ENCODE data around the gene PDYN.
"Not testable (repeated sequence)": the region's sequence is repeated elsewhere in the genome, so short reads cannot be mapped to it uniquely, and the experiment has no call there.

The PDYN gene

DNA sequence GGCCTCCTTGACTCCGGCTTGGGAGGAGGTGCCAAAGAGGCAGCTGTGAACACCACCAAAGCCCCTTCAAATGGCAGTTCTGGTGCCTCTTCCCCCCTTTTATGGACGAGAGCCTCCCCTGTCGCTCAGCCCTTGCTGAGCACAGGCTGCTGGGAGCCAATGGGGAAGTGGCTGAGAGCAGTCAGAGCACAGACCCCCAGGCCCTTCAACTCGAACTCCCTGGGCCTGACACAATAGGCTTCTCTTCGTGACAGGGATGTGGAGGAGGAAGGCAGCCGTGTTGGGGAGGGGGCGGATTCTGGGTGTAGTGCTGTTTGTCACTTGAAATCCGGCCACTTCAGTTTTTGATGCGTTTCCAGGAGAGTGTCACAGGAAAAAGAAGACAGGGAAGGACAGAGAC lies at the start of gene PDYN:
PDYN (minus strand) TSS at position 73 of the 400 bp plus-strand sequence. CDS start 10,974 bp downstream, outside the sequence.
- no peak within 1 kb of the TSS for H3K27ac ChIP-seq
- TF ChIP-seq, protein P1, sequence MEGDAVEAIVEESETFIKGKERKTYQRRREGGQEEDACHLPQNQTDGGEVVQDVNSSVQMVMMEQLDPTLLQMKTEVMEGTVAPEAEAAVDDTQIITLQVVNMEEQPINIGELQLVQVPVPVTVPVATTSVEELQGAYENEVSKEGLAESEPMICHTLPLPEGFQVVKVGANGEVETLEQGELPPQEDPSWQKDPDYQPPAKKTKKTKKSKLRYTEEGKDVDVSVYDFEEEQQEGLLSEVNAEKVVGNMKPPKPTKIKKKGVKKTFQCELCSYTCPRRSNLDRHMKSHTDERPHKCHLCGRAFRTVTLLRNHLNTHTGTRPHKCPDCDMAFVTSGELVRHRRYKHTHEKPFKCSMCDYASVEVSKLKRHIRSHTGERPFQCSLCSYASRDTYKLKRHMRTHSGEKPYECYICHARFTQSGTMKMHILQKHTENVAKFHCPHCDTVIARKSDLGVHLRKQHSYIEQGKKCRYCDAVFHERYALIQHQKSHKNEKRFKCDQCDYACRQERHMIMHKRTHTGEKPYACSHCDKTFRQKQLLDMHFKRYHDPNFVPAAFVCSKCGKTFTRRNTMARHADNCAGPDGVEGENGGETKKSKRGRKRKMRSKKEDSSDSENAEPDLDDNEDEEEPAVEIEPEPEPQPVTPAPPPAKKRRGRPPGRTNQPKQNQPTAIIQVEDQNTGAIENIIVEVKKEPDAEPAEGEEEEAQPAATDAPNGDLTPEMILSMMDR (conservative IDR thresholded peaks at IDR 0.05), result no peak
- no peak for TF ChIP-seq ZFX (IDR thresholded peaks at IDR 0.05)

DNA sequence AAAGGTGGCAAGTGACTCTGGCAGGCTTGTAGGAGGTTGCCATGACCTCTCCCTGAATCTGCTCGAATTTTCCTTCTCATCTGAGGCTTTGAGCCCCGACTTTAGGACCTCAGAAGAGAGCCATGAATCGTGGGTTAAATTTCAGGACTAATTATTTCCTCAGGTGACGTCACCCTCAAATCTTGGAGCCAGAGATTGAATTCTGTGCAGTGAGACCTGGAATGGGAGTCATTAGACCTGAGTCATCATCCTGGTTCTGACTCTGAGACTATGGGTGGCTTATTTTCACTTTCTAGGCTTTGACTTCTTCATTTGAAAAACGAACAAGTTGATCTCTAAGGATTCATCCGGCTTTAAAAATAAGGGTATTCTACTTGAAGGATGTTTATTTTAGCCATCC lies 48.5 kb upstream of the PDYN start:
- no peak for TF ChIP-seq ZFX (IDR thresholded peaks at IDR 0.05)
- TF ChIP-seq, protein P1 (conservative IDR thresholded peaks at IDR 0.05), result no peak
- H3K27ac ChIP-seq, result no peak overlapping the region

DNA sequence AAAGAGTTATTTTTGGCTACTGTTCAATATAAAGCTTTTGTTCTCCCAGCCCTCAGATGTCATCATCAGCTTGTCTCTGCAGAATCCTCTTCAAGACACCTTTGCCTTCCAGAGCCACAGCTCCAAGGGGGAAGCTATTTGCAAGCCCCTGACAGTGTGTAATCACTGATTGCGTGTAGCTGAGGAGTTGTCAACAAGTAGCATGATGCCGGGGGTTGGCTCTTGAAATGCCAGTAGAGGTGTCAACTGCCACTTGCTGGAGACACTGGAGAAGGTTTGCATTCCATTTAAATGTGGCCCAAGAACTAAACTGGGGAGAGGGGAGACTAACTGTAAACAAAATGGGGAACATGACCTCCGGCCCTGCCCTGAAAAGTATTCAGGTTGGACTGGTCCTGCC lies 44.3 kb upstream of the PDYN start:
- H3K27ac ChIP-seq, result no peak overlapping the region
- TF ChIP-seq, protein P1 (conservative IDR thresholded peaks at IDR 0.05), result no peak
- TF ChIP-seq ZFX (IDR thresholded peaks at IDR 0.05), result no peak

DNA sequence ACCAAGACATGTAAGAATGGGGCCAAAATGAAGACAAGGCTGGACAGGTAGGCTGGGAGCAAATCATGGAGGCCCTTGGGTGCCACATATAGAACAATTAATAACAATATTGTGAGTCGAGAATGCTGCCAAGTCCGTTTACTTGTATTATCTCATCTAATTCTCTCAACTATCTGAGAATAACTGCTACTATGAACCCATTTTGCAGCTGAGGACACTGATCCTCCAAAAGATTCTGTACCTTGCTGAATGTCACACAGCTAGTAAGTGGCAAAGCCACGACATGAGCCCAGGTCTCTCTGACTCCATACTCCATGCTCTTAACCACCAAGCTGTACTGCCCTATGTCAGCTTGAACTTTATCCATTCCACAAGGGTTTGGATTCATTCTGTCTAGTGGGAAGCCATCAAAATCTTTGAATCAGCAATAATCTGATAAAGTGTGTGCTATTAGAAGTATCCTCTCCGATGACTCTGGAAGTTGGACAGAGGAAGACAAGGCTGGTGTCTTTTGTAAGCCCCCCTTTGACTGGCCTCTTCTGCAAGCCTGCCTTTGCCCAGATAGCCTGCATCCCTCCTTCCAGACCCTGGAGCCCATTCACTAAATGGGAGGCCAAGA lies 43.5 kb upstream of the PDYN start:
- H3K27ac ChIP-seq, result no peak overlapping the region

DNA sequence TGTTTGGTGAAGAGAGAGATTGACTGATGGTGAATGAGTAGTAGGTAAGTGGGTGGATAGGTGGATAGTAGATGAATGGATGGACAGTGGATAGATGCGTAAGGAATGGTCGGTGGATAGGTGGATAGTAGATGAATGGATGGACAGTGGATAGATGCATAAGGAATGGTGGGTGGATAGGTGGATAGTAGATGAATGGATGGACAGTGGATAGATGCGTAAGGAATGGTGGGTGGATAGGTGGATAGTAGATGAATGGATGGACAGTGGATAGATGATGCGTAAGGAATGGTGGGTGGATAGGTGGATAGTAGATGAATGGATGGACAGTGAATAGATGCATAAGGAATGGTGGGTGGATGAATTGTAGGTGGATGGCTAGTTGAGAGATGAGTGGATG lies 42.5 kb upstream of the PDYN start:
- H3K27ac ChIP-seq, result not testable (repeated sequence)

More for the DNA sequence above, 43.5 kb upstream of the PDYN start:
- no peak for TF ChIP-seq ZFX (IDR thresholded peaks at IDR 0.05)
- TF ChIP-seq, protein P1 (conservative IDR thresholded peaks at IDR 0.05), result no peak

DNA sequence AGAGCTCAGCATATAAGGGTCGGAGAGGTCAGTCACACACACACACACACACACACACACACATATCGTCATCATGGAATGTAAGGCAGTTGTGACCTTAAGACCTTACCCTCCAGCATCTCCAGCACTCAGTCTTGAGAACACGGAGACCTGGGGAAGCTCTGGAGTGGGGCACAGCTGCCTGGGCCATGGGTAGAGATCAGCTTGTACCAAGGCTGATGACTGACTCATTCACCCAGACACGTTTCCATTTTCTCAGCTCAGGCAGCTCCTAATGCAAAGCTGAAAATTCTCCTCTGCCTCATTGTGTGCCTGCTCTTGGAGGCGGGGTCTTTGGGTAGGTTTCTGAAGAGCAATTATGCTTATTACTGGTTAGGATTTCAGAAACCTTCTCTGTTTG lies 38.3 kb upstream of the PDYN start:
- H3K27ac ChIP-seq, result no peak overlapping the region
- TF ChIP-seq, protein P1 (conservative IDR thresholded peaks at IDR 0.05), result no peak
- no peak for TF ChIP-seq ZFX (IDR thresholded peaks at IDR 0.05)

DNA sequence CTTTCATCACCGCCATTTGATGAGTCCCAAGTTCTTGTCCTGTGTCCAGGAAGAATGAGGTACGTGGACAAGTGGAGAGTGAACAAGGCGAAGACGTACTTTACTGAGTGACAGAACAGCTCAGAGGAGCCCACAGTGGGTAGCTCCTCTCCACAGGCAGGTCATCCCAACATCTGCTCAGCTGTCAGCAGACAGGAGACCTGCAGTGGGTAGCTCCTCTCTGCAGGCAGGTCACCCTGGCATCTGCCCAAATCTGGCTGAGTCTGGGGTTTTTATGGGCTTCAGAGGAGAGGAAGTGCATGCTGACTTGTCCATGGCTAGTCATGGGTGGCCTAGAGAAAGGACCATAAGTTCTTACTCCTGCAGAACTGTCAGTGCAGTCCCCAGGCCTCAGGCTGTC lies 32.7 kb upstream of the PDYN start:
- TF ChIP-seq, protein P1 (conservative IDR thresholded peaks at IDR 0.05), result no peak
- TF ChIP-seq ZFX (IDR thresholded peaks at IDR 0.05), result no peak
- no peak overlapping the region for H3K27ac ChIP-seq

DNA sequence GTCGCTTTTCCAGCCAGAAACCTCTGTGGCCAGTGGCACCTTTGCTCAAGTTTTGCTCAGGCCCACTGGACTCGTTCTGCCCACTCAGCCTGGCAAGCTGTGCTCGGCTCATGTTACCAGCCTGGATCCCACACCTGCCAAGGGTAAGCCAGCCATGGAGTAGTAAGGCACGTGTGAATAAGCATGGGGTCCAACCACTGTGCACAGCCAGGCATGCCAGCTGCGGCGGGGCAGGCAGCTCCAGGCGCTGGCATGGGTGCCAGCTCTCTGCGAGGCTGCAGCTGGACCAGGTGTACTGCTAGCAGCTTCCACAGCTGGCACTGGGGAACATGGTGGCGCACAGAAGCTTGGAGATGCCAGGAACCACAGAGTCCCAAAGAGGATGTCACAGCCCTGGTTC lies 32.1 kb upstream of the PDYN start:
- no peak for TF ChIP-seq ZFX (IDR thresholded peaks at IDR 0.05)
- TF ChIP-seq, protein P1 (conservative IDR thresholded peaks at IDR 0.05), result no peak
- no peak overlapping the region for H3K27ac ChIP-seq

Measured in C4-2B (cell line).